ENCODE results near the gene PARP6. TPM values are rescaled to one million over a fixed set of nuclear protein-coding genes. Genes with fewer than 3 reads are reported as not detected.

The PARP6 gene
- total and polyA plus RNA-seq, 2 donors (not counting 1 experiment from before 2014, with no cell fraction given), result 118 to 134 TPM

DNA sequence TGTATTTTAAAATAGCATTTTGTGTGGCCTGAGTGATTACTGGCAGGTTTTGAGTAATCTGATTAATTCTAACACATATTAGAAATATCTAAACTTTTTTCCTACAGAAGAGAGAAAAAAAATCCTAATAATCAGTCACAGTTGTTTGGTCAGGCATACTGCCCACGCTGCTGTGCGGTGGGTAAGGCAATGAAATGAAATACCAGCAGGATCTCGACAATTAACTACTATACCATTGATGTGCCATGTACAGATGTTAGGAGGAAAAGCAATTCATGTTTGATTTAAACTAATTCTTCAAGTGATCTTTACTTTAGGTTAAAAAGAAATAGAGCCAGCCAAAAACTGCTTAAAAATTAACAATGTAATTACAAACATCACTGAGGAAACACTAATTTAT lies 79.9 kb downstream of the PARP6 start:
- Histone ChIP-seq H3K9ac (ENCODE audit: low read length) (no peak overlapping the region), H3K27me3 (replicated peaks in 1 of 4; ENCODE audit: control extremely low read depth in 1 of 4, control insufficient read depth in 3 of 4, insufficient read depth in 4 of 4, low read length in 3 of 4) (peaks cover 0 to 26% (median 6%) of the 10 kb centered on the region in 4 experiments), H4K20me1 (ENCODE audit: control insufficient read depth, insufficient read depth, low read length, poor library complexity, severe bottlenecking) (no peaks in the 10 kb centered on the region), H3K79me2 (ENCODE audit: control insufficient read depth, insufficient read depth, low read length) (no peaks in the 10 kb centered on the region), H3K4me2 (replicated peaks; ENCODE audit: low read depth, low read length, poor library complexity, severe bottlenecking) (no peak overlapping the region), H2AFZ (ENCODE audit: insufficient read depth, low read depth, low read length, poor library complexity, severe bottlenecking) (no peak overlapping the region), H3K9me3 (ENCODE audit: control extremely low read depth in 1 of 3, control insufficient read depth in 2 of 3, insufficient read depth in 1 of 3, low read length in 2 of 3) (no peaks in the 10 kb centered on the region), H3K4me3 (ENCODE audit: control extremely low read depth in 1 of 5, extremely low read depth in 1 of 5, insufficient read depth in 1 of 5, low read depth in 2 of 5, low read length in 4 of 5) (no peak overlapping the region), H3K4me1 (ENCODE audit: control insufficient read depth in 2 of 2, insufficient read depth in 2 of 2, low read length in 2 of 2) (peaks cover 6 to 10% of the 10 kb centered on the region in 2 donors), H3K36me3 (replicated peaks in 1 of 2; ENCODE audit: control extremely low read depth in 1 of 2, control insufficient read depth in 1 of 2, extremely low read depth in 1 of 2, insufficient read depth in 2 of 2, low read length in 1 of 2) (no peaks in the 10 kb centered on the region), H3K27ac (ENCODE audit: low read length in 2 of 2) (no peak overlapping the region)
- H3K9me3 Mint-ChIP-seq (ENCODE audit: insufficient read depth), result no peaks in the 10 kb centered on the region
- no peak overlapping the region for H3K4me3 Mint-ChIP-seq
- peaks cover 35% of the 10 kb centered on the region for H3K27me3 Mint-ChIP-seq
- TF ChIP-seq, protein P1, sequence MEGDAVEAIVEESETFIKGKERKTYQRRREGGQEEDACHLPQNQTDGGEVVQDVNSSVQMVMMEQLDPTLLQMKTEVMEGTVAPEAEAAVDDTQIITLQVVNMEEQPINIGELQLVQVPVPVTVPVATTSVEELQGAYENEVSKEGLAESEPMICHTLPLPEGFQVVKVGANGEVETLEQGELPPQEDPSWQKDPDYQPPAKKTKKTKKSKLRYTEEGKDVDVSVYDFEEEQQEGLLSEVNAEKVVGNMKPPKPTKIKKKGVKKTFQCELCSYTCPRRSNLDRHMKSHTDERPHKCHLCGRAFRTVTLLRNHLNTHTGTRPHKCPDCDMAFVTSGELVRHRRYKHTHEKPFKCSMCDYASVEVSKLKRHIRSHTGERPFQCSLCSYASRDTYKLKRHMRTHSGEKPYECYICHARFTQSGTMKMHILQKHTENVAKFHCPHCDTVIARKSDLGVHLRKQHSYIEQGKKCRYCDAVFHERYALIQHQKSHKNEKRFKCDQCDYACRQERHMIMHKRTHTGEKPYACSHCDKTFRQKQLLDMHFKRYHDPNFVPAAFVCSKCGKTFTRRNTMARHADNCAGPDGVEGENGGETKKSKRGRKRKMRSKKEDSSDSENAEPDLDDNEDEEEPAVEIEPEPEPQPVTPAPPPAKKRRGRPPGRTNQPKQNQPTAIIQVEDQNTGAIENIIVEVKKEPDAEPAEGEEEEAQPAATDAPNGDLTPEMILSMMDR (IDR thresholded peaks at IDR 0.05), result no peak
- TF ChIP-seq EZH2 (IDR thresholded peaks at IDR 0.05; ENCODE audit: borderline replicate concordance, insufficient read depth, low read depth, low read length, poor library complexity, severe bottlenecking), result no peak
- DNase-seq (no peak), ATAC-seq (ENCODE audit: low read depth) (no peak)
- ChIA-PET POLR2A (no interaction called here), CTCF (interaction anchor here (9.5 kb wide), 1 partner anchor 94 kb away, joined by 137 read pairs; no protein-coding TSS in a partner anchor)
- peaks cover 8% of the 10 kb centered on the region for H3K4me1 Mint-ChIP-seq
- intact Hi-C loops (cut with micrococcal nuclease), result no loop called here
- H3K27ac Mint-ChIP-seq, result no peak overlapping the region
- no CpG with 5 or more reads among the region's 3 CpGs for WGBS (ENCODE audit: insufficient coverage)

Other genes starting within 250 kb of the PARP6 start
- 66.1 and 75.5 TPM in 2 replicates for gene MYO9A, start 154.4 kb downstream of the PARP6 start, total RNA-seq
- 6.2 and 7.1 TPM in 2 replicates for gene MYO9A, start 154.4 kb downstream of the PARP6 start, polyA plus RNA-seq
- gene SENP8, start 154.2 kb downstream of the PARP6 start, total RNA-seq, result 0.41 and 0.62 TPM in 2 replicates
- gene SENP8, start 154.2 kb downstream of the PARP6 start, polyA plus RNA-seq, result 0.07 and 0.69 TPM in 2 replicates
- not detected in 2 replicates for gene GRAMD2A, start 74.8 kb downstream of the PARP6 start, total RNA-seq
- not detected in 2 replicates for gene GRAMD2A, start 74.8 kb downstream of the PARP6 start, polyA plus RNA-seq
- 306 and 323 TPM in 2 replicates for gene PKM, start 41.4 kb downstream of the PARP6 start, total RNA-seq
- gene PKM, start 41.4 kb downstream of the PARP6 start, polyA plus RNA-seq, result 179 and 180 TPM in 2 replicates
- 4.3 and 5.3 TPM in 2 replicates for gene CELF6, start 47.6 kb upstream of the PARP6 start, total RNA-seq
- gene CELF6, start 47.6 kb upstream of the PARP6 start, polyA plus RNA-seq, result 8.5 and 13.0 TPM in 2 replicates
- 151 and 154 TPM in 2 replicates for gene HEXA, start 103.5 kb upstream of the PARP6 start, total RNA-seq
- 182 and 186 TPM in 2 replicates for gene HEXA, start 103.5 kb upstream of the PARP6 start, polyA plus RNA-seq
- not detected in 2 replicates for gene TMEM202, start 125.8 kb upstream of the PARP6 start, total RNA-seq
- gene TMEM202, start 125.8 kb upstream of the PARP6 start, polyA plus RNA-seq, result not detected in 2 replicates
- 199 and 227 TPM in 2 replicates for gene ARIH1, start 201.8 kb upstream of the PARP6 start, total RNA-seq
- 27.9 and 45.1 TPM in 2 replicates for gene ARIH1, start 201.8 kb upstream of the PARP6 start, polyA plus RNA-seq

Measured in B cell (primary cell).